Ovary (tissue), 9 donors: ENCODE measurements around the gene NDUFA8. TPM values are rescaled to one million over a fixed set of nuclear protein-coding genes. Genes with fewer than 3 reads are reported as not detected.

ENCODE experiments used
- DNase-seq, 5 donors: peaks; one replicate each; pipeline ENCODE4 v3.0.0-alpha.2; 2019 to 2020
- H3K27ac ChIP-seq, 2 donors: fragments of 200-600 bp; one replicate each; pipeline versions ENCODE4 v1.5.1 to v1.8.0; 2019 to 2022
- H3K27me3 ChIP-seq: fragments of 200-600 bp; one replicate; pipeline ENCODE4 v1.8.0; 2022
- H3K36me3 ChIP-seq: fragments of 200-600 bp; sonication (generic); one replicate; pipeline ENCODE4 v1.5.1; 2019
- H3K4me1 ChIP-seq: one replicate; pipeline ENCODE4 v1.8.1; 2013; ENCODE audit warnings: mild to moderate bottlenecking, moderate library complexity; ENCODE audit not compliant: insufficient read depth
- H3K4me3 ChIP-seq: fragments of 200-600 bp; sonication (generic); one replicate; pipeline ENCODE4 v1.5.1; 2017
- H3K9me3 ChIP-seq, 2 donors: fragments of 200-600 bp in 1 of 2; sonication (generic) in 1 of 2; one replicate each; pipeline versions ENCODE4 v1.5.1 to v1.8.1; 2013 to 2019; ENCODE audit warnings: mild to moderate bottlenecking in 1 of 2, moderate library complexity in 1 of 2
- CTCF ChIP-seq, 3 donors: fragments of 450-650 bp in 2 of 3; fragments of 200-600 bp in 1 of 3; IDR thresholded peaks; one replicate each; pipeline versions ENCODE4 v1.5.1 to v1.8.0; 2016 to 2022; ENCODE audit warnings: antibody characterized with exemption in 3 of 3, mild to moderate bottlenecking in 1 of 3
- EP300 ChIP-seq: sonication (generic); formaldehyde crosslinking; IDR thresholded peaks from one replicate; pipeline ENCODE4 v1.6.1; 2017; ENCODE audit warnings: antibody characterized with exemption
- POLR2A ChIP-seq: fragments of 450-650 bp; IDR thresholded peaks from one replicate; pipeline ENCODE4 v1.6.1; 2017; ENCODE audit warnings: antibody characterized with exemption, mild to moderate bottlenecking, moderate library complexity
- WGBS, 3 donors: extraction: QIAGEN DNeasy Blood & Tissue Kit in 1 of 3; methylation state at CpG; one replicate each; pipeline versions ENCODE4 v1.1.5 to v1.1.7; 2013 to 2017; 5-methylcytosine and 5-hydroxymethylcytosine counted together
- intact Hi-C, 4 donors: fragments of 100-400 bp; cut with DNase I; formaldehyde crosslinking; loops; one replicate each; pipeline versions ENCODE4 v1.11.0 to v1.15.1; 2022 to 2023
- polyA plus RNA-seq, 2 donors: library from polyadenylated mRNA; stranded (reverse); fragments of 200-250 nt in 1 of 2; fragments of 350-450 nt in 1 of 2; fragmentation: Illumina TruSeq in 1 of 2; extraction: RNeasy Lipid Tissue Mini Kit (QIAGEN cat#74804) in 1 of 2; gene quantifications; one replicate each; pipeline ENCODE4 v1.2.3, GENCODE V29; 2013 to 2014
- total RNA-seq, 7 donors: library from RNA; depleted of rRNA in 2 of 7; stranded (reverse); fragments of >200 nt in 2 of 7; fragmentation: NEBNext Ultra II Directional in 3 of 7; extraction: Animal tissue kit (Norgen Biotek cat#: 25700) in 3 of 7; gene quantifications; one replicate each; pipeline versions ENCODE4 v1.1.0 to v1.2.4, GENCODE V29; 2016 to 2023
- donor health status: DM: no; HTN: no; CAD: no; lungs with moderate emphysema.
- donor health status: DM: no; HTN: no; CAD: no.
- donor health status: Bipolar disorder and iron deficiency.
- donor health status: DM: yes; HTN: yes; CAD: no.
- donor health status: DM: no; HTN: no; CAD: no.
- donor health status: DM: yes; HTN: yes; CAD: no.

Gene NDUFA8
- total and polyA plus RNA-seq, 9 donors = 17.2 to 88.0 (median 32.6) TPM

GRCh38 chr9:122106576-122106975 is 53.0 kb downstream of the NDUFA8 start:
- 9 to 33% (median 20%) methylated on average over 2 of the region's 2 CpGs for WGBS, 3 donors
- Histone ChIP-seq H3K4me3 (no peak overlapping the region), H3K27ac (no peak overlapping the region), H3K36me3 (no peaks in the 10 kb centered on the region), H3K4me1 (peaks cover 2% of the 10 kb centered on the region), H3K9me3 (no peaks in the 10 kb centered on the region), H3K27me3 (no peaks in the 10 kb centered on the region)
- DNase-seq = no peak
- intact Hi-C loops = no loop called here
- TF ChIP-seq POLR2A = no peak
- TF ChIP-seq CTCF (IDR thresholded peaks at IDR 0.05) = no peak
- no peak for TF ChIP-seq EP300

- intact Hi-C loops = no loop called here
- TF ChIP-seq CTCF (IDR thresholded peaks at IDR 0.05) = no peak
- no peak for TF ChIP-seq EP300
- TF ChIP-seq POLR2A = no peak
- Histone ChIP-seq H3K9me3 (no peaks in the 10 kb centered on the region), H3K27ac (no peak overlapping the region), H3K4me1 (peaks cover 2% of the 10 kb centered on the region), H3K36me3 (no peaks in the 10 kb centered on the region), H3K27me3 (no peaks in the 10 kb centered on the region), H3K4me3 (no peak overlapping the region)
- 89 to 96% (median 95%) methylated on average over 1 of the region's 1 CpG for WGBS, 3 donors
- no peak for DNase-seq
These were observed 55.6 kb downstream of the NDUFA8 start for GRCh38 chr9:122103985-122104384.

GRCh38 chr9:122102156-122102555 is 57.4 kb downstream of the NDUFA8 start:
- intact Hi-C loops = no loop called here
- Histone ChIP-seq H3K27ac (no peak overlapping the region), H3K9me3 (no peaks in the 10 kb centered on the region), H3K27me3 (no peaks in the 10 kb centered on the region), H3K36me3 (no peaks in the 10 kb centered on the region), H3K4me3 (no peak overlapping the region), H3K4me1 (peaks cover 2% of the 10 kb centered on the region)
- no peak for DNase-seq
- WGBS, 3 donors = 94 to 98% (median 94%) methylated on average over 2 of the region's 2 CpGs
- TF ChIP-seq POLR2A (no peak), EP300 (no peak), CTCF (IDR thresholded peaks at IDR 0.05) (no peak)

GRCh38 chr9:122100756-122101155 is 58.8 kb downstream of the NDUFA8 start:
- Histone ChIP-seq H3K9me3 (no peaks in the 10 kb centered on the region), H3K4me1 (no peaks in the 10 kb centered on the region), H3K36me3 (no peaks in the 10 kb centered on the region), H3K27ac (no peak overlapping the region), H3K4me3 (no peak overlapping the region), H3K27me3 (no peaks in the 10 kb centered on the region)
- intact Hi-C loops = no loop called here
- WGBS, 3 donors = 91 to 92% (median 92%) methylated on average over 7 of the region's 7 CpGs
- no peak for DNase-seq
- no peak for TF ChIP-seq EP300
- TF ChIP-seq CTCF (IDR thresholded peaks at IDR 0.05) = no peak
- TF ChIP-seq POLR2A = no peak
